Caco-2 (cell line): ENCODE results near the gene UHRF1. TPM values are rescaled to one million over a fixed set of nuclear protein-coding genes. Genes with fewer than 3 reads are reported as not detected.
"Not testable (repeated sequence)": the region's sequence is repeated elsewhere in the genome, so short reads cannot be mapped to it uniquely, and the experiment has no call there.

ENCODE experiments used
- BruUV-seq: library from RNA; stranded (reverse); fragments of 400-500 nt; replicated peaks from 2 replicates; lab custom pipeline; 2021; lab: Mats Ljungman, UMichigan
- CTCF ChIA-PET: fragments of 300-600 bp; sonication (Branson Sonifier 250); formaldehyde crosslinking; loops from one replicate; lab custom pipeline; 2022; ENCODE audit warnings: antibody characterized with exemption; lab: Charles Lee
- POLR2A ChIA-PET: fragments of 300-600 bp; sonication (Branson Sonifier 250); formaldehyde crosslinking; loops from one replicate; lab custom pipeline; 2022; ENCODE audit warnings: antibody characterized with exemption; lab: Charles Lee
- DNase-seq, 2 experiments: peaks; one replicate each; pipeline versions ENCODE4 v3.0.0 to v3.0.0-alpha.2; 2020 to 2022
- H3K27me3 ChIP-seq: replicated peaks from 2 replicates; pipeline ENCODE4 v1.6.0; 2011; ENCODE audit warnings: low read length; ENCODE audit not compliant: control insufficient read depth, insufficient read depth
- H3K36me3 ChIP-seq: 2 replicates; pipeline ENCODE4 v1.5.1; 2011; ENCODE audit warnings: low read length; ENCODE audit not compliant: control insufficient read depth, insufficient read depth
- H3K4me1 ChIP-seq: fragments of 250-450 bp; sonication (Bioruptor Pico); 2 replicates; pipeline ENCODE4 v1.5.1; 2020; ENCODE audit warnings: mild to moderate bottlenecking
- H3K4me3 ChIP-seq: 2 replicates; pipeline ENCODE4 v1.5.1; 2011; ENCODE audit warnings: low read depth, mild to moderate bottlenecking, control low read depth, low read length
- H3K9me3 ChIP-seq: fragments of 250-450 bp; sonication (Bioruptor Pico); 2 replicates; pipeline ENCODE4 v1.5.1; 2020; ENCODE audit warnings: mild to moderate bottlenecking, moderate library complexity
- H3K27ac Mint-ChIP-seq: one replicate; pipeline ENCODE4 v1.8.0; 2022; ENCODE audit warnings: mixed read lengths; ENCODE audit not compliant: unreplicated experiment
- H3K27me3 Mint-ChIP-seq: one replicate; pipeline ENCODE4 v1.8.0; 2022; ENCODE audit warnings: mixed read lengths; ENCODE audit not compliant: insufficient read depth, unreplicated experiment
- H3K36me3 Mint-ChIP-seq: one replicate; pipeline ENCODE4 v1.8.0; 2022; ENCODE audit warnings: mild to moderate bottlenecking, mixed read lengths; ENCODE audit not compliant: insufficient read depth, unreplicated experiment
- H3K4me1 Mint-ChIP-seq: one replicate; pipeline ENCODE4 v1.8.0; 2022; ENCODE audit warnings: low read depth, mixed read lengths; ENCODE audit not compliant: unreplicated experiment
- H3K4me3 Mint-ChIP-seq: one replicate; pipeline ENCODE4 v1.8.0; 2022; ENCODE audit warnings: mild to moderate bottlenecking, moderate library complexity, mixed read lengths; ENCODE audit not compliant: unreplicated experiment
- H3K9me3 Mint-ChIP-seq: one replicate; pipeline ENCODE4 v1.8.0; 2022; ENCODE audit warnings: mixed read lengths; ENCODE audit not compliant: unreplicated experiment
- CTCF ChIP-seq, 2 experiments: fragments of 200-600 bp in 1 of 2; IDR thresholded peaks; 1 replicate in 1 of 2; 2 replicates in 1 of 2; pipeline versions ENCODE4 v1.5.1 to v1.8.0; 2011 to 2022; ENCODE audit warnings: antibody characterized with exemption in 1 of 2, control low read depth in 1 of 2, inconsistent platforms in 1 of 2, low read depth in 1 of 2, low read length in 1 of 2, mild to moderate bottlenecking in 1 of 2, moderate library complexity in 1 of 2; ENCODE audit not compliant: insufficient read depth in 1 of 2, severe bottlenecking in 1 of 2, unreplicated experiment in 1 of 2
- intact Hi-C: fragments of 100-400 bp; cut with micrococcal nuclease; formaldehyde crosslinking; loops from one replicate; pipeline ENCODE4 v1.10.0; 2022; ENCODE audit not compliant: unreplicated experiment
- total RNA-seq: library from RNA; stranded (reverse); gene quantifications from 2 replicates; pipeline ENCODE4 v1.2.3, GENCODE V29; 2022

Gene UHRF1
- total RNA-seq, 1 experiment from 2014 or later = 54.6 TPM

DNA sequence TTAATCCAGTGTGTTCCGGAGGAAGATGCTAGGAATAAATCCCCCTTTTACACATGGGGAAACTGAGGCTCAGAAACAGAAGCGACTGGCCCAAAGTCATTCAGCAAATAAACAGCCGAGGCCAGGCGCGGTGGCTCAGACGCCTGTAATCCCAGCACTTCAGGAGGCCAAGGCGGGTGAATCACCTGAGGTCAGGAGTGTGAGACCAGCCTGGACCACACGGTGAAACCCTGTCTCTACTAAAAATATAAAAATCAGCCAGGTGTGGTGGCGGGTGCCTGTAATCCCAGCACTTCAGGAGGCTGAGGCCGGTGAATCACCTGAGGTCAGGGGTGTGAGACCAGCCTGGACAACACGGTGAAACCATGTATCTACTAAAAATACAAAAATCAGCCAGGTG lies 30.3 kb upstream of the UHRF1 start:
- no peak for TF ChIP-seq CTCF (IDR thresholded peaks at IDR 0.05; ENCODE audit: insufficient read depth in 1 of 2, low read depth in 1 of 2, low read length in 1 of 2, severe bottlenecking in 1 of 2, unreplicated experiment in 1 of 2)
- CTCF ChIA-PET = no interaction called here

DNA sequence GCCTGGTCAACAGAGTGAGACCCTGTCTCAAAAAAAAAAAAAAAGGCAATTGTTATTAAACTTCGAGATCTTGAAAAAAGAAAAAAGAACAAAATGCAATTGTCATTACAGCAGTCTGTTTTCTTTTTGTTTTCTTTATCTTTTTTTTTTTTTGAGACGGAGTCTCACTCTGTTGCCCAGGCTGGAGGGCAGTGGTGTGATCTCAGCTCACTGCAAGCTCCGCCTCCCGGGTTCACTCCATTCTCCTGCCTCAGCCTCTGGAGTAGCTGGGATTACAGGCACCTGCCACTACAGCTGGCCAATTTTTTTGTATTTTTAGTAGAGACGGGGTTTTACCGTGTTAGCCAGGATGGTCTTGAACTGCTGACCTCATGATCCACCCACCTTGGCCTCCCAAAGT lies 26.4 kb upstream of the UHRF1 start:
- H3K36me3 ChIP-seq, H3K27me3 Mint-ChIP-seq, BruUV-seq, intact Hi-C loops, POLR2A ChIA-PET, H3K9me3 ChIP-seq, DNase-seq, H3K4me1 Mint-ChIP-seq, H3K36me3 Mint-ChIP-seq, H3K27ac Mint-ChIP-seq, H3K4me1 ChIP-seq, H3K9me3 Mint-ChIP-seq, H3K4me3 Mint-ChIP-seq, H3K4me3 ChIP-seq, H3K27me3 ChIP-seq: not testable (repeated sequence)
- CTCF ChIA-PET = interaction anchor here (0.7 kb wide), 2 partner anchors 13 to 1861 kb away, joined by 5 to 6 read pairs; no protein-coding TSS in a partner anchor

More for the DNA sequence above, 30.3 kb upstream of the UHRF1 start:
- Mint-ChIP-seq H3K27ac (no peak overlapping the region), H3K4me3 (no peak overlapping the region), H3K27me3 (no peaks in the 10 kb centered on the region), H3K4me1 (no peaks in the 10 kb centered on the region), H3K36me3 (no peaks in the 10 kb centered on the region), H3K9me3 (no peaks in the 10 kb centered on the region)
- intact Hi-C loops = no loop called here
- no peaks in the 10 kb centered on the region for H3K9me3 ChIP-seq
- no TSS peak for BruUV-seq
- POLR2A ChIA-PET = no interaction called here
- no peak overlapping the region for H3K4me3 ChIP-seq
- no peaks in the 10 kb centered on the region for H3K27me3 ChIP-seq
- H3K36me3 ChIP-seq = no peaks in the 10 kb centered on the region
- no peak for DNase-seq
- H3K4me1 ChIP-seq = no peaks in the 10 kb centered on the region

GRCh38 chr19:4884993-4885392 lies 24.3 kb upstream of the UHRF1 start:
- H3K4me3 ChIP-seq, CTCF ChIA-PET, H3K9me3 Mint-ChIP-seq, H3K9me3 ChIP-seq, DNase-seq, intact Hi-C loops, H3K4me1 ChIP-seq, H3K36me3 ChIP-seq, H3K27me3 Mint-ChIP-seq, H3K36me3 Mint-ChIP-seq, H3K4me1 Mint-ChIP-seq, POLR2A ChIA-PET, H3K4me3 Mint-ChIP-seq, BruUV-seq, H3K27me3 ChIP-seq, H3K27ac Mint-ChIP-seq: not testable (repeated sequence)

GRCh38 chr19:4887803-4888202 lies 21.5 kb upstream of the UHRF1 start:
- H3K4me3 Mint-ChIP-seq, H3K4me1 ChIP-seq, BruUV-seq, H3K27me3 Mint-ChIP-seq, H3K36me3 Mint-ChIP-seq, POLR2A ChIA-PET, CTCF ChIA-PET, H3K36me3 ChIP-seq, intact Hi-C loops, H3K9me3 ChIP-seq, H3K4me1 Mint-ChIP-seq, H3K27me3 ChIP-seq, DNase-seq, H3K9me3 Mint-ChIP-seq, H3K4me3 ChIP-seq, H3K27ac Mint-ChIP-seq: not testable (repeated sequence)
